SH-SY5Y (cell line): Measurements from ENCODE around the gene GOLGB1.

Source experiments
- GATA2 ChIP-seq: IDR thresholded peaks from 2 replicates; pipeline ENCODE4 v1.6.1; 2011; ENCODE audit warnings: mild to moderate bottlenecking, low read depth, low read length
- GATA3 ChIP-seq: IDR thresholded peaks from 2 replicates; pipeline ENCODE4 v1.6.1; 2011; ENCODE audit warnings: low read depth, mild to moderate bottlenecking, low read length, moderate library complexity

DNA sequence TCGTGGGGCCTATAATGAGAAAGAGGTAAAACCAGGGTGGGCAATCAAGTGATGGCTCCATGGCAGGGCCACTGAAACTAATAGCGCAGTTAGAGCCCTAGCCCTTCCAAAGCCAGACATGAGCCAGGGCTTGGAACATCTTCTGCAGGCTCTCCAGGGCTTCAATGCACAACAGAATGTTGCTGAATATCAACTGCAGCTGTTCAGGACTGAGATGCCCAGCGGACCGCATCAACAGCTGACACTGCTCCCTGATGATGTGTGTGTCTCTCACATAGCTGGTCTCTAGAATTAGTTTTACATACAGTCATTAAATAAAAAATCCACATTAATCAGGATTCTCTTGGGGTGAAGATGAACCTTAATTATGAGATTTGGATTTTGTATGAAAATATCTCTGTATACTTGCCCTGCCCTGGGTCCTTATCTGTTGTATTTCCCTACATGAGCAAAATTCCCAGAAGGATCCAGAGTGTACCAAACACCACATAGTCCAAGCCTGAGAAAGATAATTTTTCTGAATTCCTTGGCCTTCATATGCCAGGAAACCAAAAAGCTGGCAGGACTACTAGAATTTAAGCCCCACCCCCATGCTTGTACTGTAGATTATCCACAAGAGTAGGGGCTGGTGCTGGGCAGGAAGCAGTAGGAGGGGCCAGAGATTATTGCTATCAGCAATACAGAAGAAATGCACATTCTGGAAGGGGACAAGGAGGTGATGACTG, 7.7 kb upstream of the GOLGB1 start:
- TF ChIP-seq GATA3 (no peak), GATA2 (no peak)
